ENCODE measurements around the gene CSMD2.

Gene CSMD2

GRCh38 chr1:33854091-33854490 is 310.9 kb downstream of the CSMD2 start:
- DNase-seq (ENCODE audit: low read depth in 2 of 2), result no peak

- no peak for DNase-seq (ENCODE audit: low read depth in 2 of 2)
These were observed 311.6 kb downstream of the CSMD2 start for GRCh38 chr1:33853431-33853830.

GRCh38 chr1:33852711-33853110 is 312.3 kb downstream of the CSMD2 start:
- no peak for DNase-seq (ENCODE audit: low read depth in 2 of 2)

- no peak for DNase-seq (ENCODE audit: low read depth in 2 of 2)
These were observed 314.5 kb downstream of the CSMD2 start for GRCh38 chr1:33850481-33850880.

GRCh38 chr1:33849211-33849610 is 315.8 kb downstream of the CSMD2 start:
- DNase-seq (ENCODE audit: low read depth in 2 of 2), result no peak

GRCh38 chr1:33848205-33848937 is 316.7 kb downstream of the CSMD2 start:
- no peak for DNase-seq (ENCODE audit: low read depth in 2 of 2)

GRCh38 chr1:33846861-33847260 is 318.2 kb downstream of the CSMD2 start:
- no peak for DNase-seq (ENCODE audit: low read depth in 2 of 2)

GRCh38 chr1:33844166-33844565 is 320.9 kb downstream of the CSMD2 start:
- DNase-seq (ENCODE audit: low read depth in 2 of 2), result no peak

- no peak for DNase-seq (ENCODE audit: low read depth in 2 of 2)
These were observed 322.7 kb downstream of the CSMD2 start for GRCh38 chr1:33842348-33842747.

- DNase-seq (ENCODE audit: low read depth in 2 of 2), result no peak
These were observed 323.5 kb downstream of the CSMD2 start for GRCh38 chr1:33841494-33841893.

GRCh38 chr1:33837635-33838034 is 327.4 kb downstream of the CSMD2 start:
- DNase-seq (ENCODE audit: low read depth in 2 of 2), result no peak

- DNase-seq (ENCODE audit: low read depth in 2 of 2), result no peak
These were observed 328.1 kb downstream of the CSMD2 start for GRCh38 chr1:33836911-33837310.

GRCh38 chr1:33828654-33829053 is 336.4 kb downstream of the CSMD2 start:
- DNase-seq (ENCODE audit: low read depth in 2 of 2), result no peak

- DNase-seq (ENCODE audit: low read depth in 2 of 2), result no peak
These were observed 337.0 kb downstream of the CSMD2 start for GRCh38 chr1:33828059-33828458.

GRCh38 chr1:33826711-33827110 is 338.3 kb downstream of the CSMD2 start:
- no peak for DNase-seq (ENCODE audit: low read depth in 2 of 2)

GRCh38 chr1:33826311-33826710 is 338.7 kb downstream of the CSMD2 start:
- DNase-seq (ENCODE audit: low read depth in 2 of 2), result no peak

- DNase-seq (ENCODE audit: low read depth in 2 of 2), result no peak
These were observed 339.5 kb downstream of the CSMD2 start for GRCh38 chr1:33825506-33825905.

GRCh38 chr1:33824971-33825370 is 340.1 kb downstream of the CSMD2 start:
- DNase-seq (ENCODE audit: low read depth in 2 of 2), result no peak

- no peak for DNase-seq (ENCODE audit: low read depth in 2 of 2)
These were observed 340.7 kb downstream of the CSMD2 start for GRCh38 chr1:33824321-33824720.

GRCh38 chr1:33823830-33824229 is 341.2 kb downstream of the CSMD2 start:
- no peak for DNase-seq (ENCODE audit: low read depth in 2 of 2)

GRCh38 chr1:33823401-33823800 is 341.6 kb downstream of the CSMD2 start:
- no peak for DNase-seq (ENCODE audit: low read depth in 2 of 2)

- no peak for DNase-seq (ENCODE audit: low read depth in 2 of 2)
These were observed 342.6 kb downstream of the CSMD2 start for GRCh38 chr1:33822396-33822795.

GRCh38 chr1:33821291-33821690 is 343.7 kb downstream of the CSMD2 start:
- DNase-seq (ENCODE audit: low read depth in 2 of 2), result no peak

- DNase-seq (ENCODE audit: low read depth in 2 of 2), result no peak
These were observed 344.2 kb downstream of the CSMD2 start for GRCh38 chr1:33820804-33821203.
